Amygdala (tissue), 56 donors: ENCODE data around the gene TBC1D26.
"Not testable (repeated sequence)": the region's sequence is repeated elsewhere in the genome, so short reads cannot be mapped to it uniquely, and the experiment has no call there.

ENCODE experiments used
- DNase-seq, 56 donors: peaks; one replicate each; lab custom pipeline; 2025; lab: John Stamatoyannopoulos, UW

Gene TBC1D26

GRCh38 chr17:15731900-15732299, at the start of gene TBC1D26:
Gene TBC1D26, plus strand, starts transcription at chr17:15732283. Its CDS starts 3,066 bp downstream, at chr17:15735349.
- DNase-seq: not testable (repeated sequence)

DNA sequence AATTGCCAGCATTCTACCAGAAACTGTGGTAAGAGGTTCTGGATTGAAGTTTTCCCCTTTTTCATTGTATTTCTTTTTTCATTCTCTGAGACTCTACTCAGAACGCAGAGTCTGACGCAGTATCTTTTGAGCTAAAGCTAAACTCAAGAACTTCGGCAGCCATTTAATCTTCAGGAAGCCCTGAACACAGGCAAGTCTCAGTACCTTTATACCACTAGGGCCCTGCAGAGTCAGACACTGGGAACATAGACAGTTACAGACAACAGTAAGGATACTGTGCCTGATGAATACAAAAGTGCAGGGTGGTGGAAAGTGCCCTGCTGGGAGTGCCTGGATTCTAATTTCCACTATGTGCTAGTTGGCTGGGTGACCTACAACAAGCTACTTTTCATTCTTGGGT, 48.9 kb upstream of the TBC1D26 start:
- not testable (repeated sequence) for DNase-seq

DNA sequence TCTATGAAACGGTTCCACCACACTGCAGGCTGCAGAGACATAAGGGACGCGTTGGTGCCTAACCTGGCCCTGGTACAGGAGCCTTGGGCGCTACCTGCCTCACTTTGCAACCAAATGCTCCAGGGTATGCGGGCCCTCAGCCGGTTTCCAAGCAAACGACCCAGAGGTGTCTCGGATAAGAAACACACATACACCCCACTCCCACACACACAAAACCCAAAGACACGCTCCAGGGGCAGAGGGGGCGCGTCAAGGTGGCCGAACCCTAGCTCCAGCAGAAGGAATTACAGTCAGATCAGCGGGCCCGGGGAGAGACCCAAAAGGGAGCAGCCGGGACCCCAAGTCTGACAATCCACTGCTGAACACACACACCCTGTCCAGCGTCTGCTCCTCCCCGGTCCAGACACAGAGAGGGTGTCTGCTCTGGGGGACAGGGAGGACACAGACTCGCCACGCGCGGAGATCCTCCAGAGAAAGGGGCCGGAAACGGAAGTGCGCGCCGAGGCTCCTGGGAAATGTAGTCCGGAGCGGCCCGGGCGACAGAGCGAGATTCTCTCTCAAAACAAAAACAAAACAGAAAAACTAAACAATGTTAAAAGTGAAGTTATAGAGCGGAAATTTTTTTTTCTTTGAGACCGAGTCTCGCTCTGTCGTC, 48.1 kb upstream of the TBC1D26 start, which contains the start of gene TRIM16:
Gene TRIM16, minus strand, starts transcription at position 488 of the 655 bp plus-strand sequence. CDS start 32,702 bp downstream, outside the sequence.
- peak in 55 of 56 donors; percentile 6 to 90 (median 68) for DNase-seq

DNA sequence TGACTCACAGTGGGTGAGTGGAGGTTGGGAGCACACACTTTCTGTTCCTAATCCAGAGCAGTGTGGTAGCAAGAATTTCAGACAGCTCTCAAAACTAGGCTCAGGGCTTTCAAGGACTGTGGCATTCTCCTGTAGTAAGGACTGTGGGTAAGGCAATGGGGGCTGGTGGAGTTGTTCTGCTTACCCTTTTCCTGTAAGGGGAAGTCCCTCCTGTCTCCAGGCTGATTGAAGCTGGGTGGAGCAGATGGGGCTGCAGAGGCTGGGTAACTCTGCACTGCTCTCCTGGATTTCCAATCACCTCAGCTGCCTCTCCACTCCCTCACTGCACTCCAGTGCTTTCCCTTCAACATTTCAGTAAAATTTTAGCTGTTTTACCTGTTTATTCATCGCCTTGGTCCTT, 44.6 kb upstream of the TBC1D26 start:
- DNase-seq: not testable (repeated sequence)

- DNase-seq: not testable (repeated sequence)
These were observed 33.1 kb upstream of the TBC1D26 start for GRCh38 chr17:15698967-15699366.

- peak; percentile 57 to 100 (median 97) for DNase-seq
These were observed 32.6 kb upstream of the TBC1D26 start, which contains the start of gene ZNF286A for GRCh38 chr17:15699413-15699924. Gene ZNF286A, plus strand, starts transcription at chr17:15699752. Its CDS starts 578 bp downstream, at chr17:15700330.

DNA sequence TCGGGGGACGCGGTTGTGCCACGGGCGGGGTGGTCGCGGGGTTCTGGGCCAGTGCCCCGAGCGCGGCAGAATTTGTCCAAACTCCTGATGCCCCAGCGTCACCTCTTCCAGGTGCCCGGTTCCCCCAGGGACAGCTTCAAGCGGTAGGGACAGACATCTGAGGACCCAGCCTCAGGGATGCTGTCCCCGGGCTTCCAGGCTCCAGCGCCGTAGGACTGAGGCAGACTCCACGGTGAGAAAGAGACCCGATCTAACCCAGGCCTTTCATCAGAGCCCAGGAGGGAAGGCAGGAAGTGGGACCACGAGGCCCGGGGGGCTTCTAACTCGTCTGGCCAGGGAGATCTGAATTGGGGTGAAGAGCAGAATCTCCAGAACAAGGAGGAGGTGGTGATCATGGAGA, 32.1 kb upstream of the TBC1D26 start:
- DNase-seq: not testable (repeated sequence)

DNA sequence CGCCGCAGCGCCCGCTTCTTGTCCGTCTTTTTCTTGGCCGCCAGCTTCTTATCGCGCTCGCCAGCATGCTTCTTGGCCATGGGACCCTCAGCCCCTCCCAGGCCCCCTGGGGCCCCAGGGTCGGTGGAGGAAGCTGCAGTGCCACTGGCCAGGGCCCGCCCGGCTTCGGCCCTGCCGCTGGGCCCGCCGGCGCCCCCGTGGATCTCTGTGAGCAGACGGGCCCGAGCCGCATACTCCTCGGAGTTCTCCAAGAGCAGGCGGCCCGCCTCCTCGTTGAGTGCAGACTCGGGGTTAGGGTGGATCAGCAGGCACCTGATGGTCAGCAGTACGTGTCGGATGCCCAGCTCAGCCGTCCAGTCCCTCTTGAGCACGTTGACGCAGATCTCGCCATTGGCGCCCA, 27.8 kb upstream of the TBC1D26 start:
- DNase-seq: not testable (repeated sequence)

DNA sequence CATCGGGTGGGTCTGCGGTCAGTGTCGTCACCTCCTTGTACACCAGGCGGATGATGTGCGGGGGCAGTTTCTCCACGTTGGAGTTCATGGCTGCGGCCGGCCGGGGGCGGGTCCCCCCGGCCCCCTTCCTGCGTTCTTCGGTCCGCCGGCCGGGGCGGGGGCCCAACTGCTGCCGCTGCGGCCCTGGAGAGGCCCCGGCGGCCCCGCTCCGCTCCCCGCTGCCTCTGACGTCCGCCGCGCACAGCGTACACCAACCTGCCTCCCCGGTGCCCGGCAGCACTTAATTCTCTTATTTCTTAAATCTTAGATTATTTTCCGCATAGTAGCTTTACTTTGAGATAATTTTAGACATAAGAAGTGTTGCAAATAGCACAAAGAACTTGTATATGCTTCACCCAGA, 27.3 kb upstream of the TBC1D26 start:
- DNase-seq: not testable (repeated sequence)

DNA sequence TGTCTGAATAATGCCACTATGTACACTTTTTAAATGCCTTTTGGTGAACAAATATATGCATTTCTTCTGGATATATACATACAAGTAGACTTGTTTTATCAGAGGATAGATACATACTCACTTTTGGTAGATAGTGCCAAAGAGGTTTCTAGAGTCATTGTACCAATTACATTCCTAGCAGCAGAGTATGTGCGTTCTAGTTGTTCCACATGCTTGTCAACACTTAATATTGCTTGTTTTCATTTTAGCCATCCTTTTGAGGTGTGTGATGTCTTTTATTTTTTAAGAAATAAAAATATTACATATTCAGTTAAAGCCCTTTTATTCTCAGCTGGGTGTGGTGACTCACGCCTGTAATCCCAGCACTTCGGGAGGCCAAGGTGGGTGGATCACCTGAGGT, 23.2 kb upstream of the TBC1D26 start:
- not testable (repeated sequence) for DNase-seq

DNA sequence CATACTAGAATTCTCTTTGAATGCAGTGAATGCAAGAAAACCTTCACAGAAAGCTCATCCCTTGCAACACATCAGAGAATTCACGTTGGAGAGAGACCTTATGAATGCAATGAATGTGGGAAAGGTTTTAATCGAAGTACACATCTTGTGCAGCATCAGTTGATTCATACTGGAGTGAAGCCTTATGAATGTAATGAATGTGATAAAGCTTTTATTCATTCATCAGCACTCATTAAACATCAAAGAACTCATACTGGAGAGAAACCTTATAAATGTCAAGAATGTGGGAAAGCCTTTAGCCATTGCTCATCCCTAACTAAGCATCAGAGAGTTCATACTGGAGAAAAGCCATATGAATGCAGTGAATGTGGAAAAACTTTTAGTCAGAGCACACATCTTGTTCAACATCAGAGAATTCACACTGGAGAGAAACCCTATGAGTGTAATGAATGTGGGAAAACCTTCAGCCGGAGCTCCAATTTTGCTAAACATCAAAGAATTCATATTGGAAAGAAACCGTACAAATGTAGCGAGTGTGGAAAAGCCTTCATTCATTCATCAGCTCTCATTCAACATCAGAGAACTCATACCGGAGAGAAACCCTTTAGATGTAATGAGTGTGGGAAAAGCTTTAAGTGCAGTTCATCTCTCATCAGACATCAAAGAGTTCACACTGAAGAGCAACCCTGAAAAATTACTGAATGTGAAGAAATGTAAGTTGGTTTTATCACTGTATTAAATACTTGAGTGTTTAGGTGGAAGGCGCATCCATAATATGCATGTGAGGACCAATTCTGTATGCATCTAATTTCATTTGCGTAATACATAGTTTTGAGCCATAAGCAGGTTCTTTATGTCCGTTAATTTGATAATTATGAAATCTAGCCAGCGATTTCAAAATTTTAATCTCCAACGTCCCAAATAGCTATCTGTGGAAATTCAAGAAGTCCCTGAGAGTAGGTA, 15.2 kb upstream of the TBC1D26 start:
- DNase-seq: not testable (repeated sequence)

DNA sequence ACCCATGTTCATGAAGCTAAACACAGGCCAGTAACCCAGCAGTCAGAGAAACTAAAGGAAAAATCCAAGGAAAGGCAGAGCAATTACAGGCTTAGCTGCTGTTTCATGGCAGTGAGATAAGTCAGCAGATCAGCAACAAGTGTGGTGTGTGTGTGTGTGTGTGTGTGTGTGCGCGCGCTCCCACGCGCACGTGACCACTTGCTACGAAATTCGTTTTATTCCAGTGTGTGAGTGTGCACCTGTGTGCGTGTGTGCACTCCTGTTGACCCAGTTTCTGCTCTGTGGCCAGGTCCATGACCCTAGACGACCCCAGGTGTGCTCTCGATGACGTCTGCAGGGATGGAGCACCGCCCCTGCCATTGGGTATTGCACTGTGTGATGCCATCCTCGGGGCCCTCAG, 1.5 kb upstream of the TBC1D26 start:
- DNase-seq: not testable (repeated sequence)

DNA sequence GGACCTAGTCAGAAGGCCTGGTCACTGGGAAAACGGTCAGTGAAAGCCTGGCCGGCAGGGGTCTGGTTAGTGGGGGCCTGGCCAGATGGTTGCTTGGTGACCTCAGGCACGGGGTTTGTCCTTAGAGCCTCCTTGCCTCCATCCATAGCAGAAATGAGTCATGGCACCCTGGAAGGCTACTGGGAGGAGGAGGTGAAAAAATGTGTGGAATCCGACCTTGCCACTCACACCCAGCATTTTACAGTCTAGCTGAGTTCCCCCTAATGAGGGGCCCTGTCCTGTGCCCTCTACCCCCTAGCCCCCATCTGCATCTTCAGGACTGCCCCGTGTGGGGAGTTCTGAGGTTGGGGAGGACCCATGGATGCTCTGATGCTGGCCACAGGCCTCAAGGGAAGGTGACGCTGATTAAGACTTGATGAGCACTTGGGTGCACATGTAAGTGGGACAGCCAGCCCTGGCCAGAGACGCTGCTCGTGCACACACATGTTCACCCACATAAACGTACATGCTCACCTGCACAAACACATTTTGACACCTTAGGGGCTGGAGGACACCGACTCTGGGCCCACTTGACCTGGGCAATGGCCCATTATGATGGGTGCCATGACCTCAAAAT, 1.2 kb downstream of the TBC1D26 start:
- not testable (repeated sequence) for DNase-seq

GRCh38 chr17:15736578-15736977, 4.5 kb downstream of the TBC1D26 start:
- not testable (repeated sequence) for DNase-seq

DNA sequence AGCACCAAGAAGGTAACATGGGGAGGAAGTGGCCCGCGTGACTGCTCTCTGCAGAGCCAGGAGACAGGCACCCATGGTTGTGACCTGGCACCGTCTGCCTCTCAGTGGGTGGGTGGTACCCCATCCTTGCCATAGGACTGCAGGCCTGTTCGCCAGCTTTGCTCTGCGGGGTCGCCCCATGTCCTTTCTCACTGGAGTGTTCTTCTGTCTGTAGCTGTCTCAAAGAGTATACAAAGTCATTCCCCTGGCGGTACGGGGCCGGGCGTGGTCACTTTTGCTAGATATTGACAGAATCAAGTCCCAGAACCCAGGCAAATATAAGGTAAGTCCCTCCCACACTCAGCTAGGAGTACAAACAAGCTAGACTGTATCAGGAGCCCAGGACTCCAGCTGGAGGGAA, 6.0 kb downstream of the TBC1D26 start:
- DNase-seq: no peak

DNA sequence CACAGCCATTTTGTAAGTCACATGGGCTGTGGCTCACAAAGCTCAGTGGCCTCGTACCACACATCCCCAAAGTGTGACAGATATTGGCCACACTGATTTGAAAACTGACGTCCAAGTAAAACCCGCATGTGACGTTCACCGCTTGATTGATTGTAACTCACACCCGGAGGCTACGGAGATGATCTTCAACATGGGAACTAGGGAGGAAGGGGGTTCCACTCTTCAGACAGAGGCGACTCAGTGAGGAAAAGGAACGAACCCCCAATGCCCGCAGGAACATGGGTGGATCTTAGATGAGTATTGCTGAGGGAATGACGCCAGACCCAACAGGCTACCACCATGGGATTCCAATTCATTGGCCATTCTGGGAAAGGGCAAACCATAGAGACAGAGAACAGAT, 7.2 kb downstream of the TBC1D26 start:
- not testable (repeated sequence) for DNase-seq

DNA sequence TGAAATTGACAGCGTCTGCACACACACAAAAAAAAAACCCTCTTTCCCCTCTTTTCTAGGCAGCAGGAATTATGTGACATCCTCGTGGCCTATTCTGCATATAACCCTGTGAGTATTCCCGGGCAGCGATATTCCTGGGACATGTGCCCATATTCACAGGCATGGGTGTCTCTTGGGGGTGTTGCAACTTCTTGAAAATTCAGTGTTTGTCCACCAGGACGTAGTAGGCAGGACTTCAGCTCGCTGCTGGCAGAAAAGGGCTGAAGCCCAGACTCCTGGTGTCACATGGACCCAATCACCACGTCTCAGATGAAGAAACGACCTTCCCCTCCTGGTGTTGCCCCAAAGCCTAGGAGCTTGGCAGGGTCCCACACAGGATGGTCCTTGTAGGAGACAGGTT, 8.0 kb downstream of the TBC1D26 start:
- not testable (repeated sequence) for DNase-seq

- no peak for DNase-seq
These were observed 8.6 kb downstream of the TBC1D26 start for GRCh38 chr17:15740570-15741120.

- no peak for DNase-seq
These were observed 9.5 kb downstream of the TBC1D26 start for GRCh38 chr17:15741624-15742023.
